ENCODE results near the gene ST6GALNAC3. TPM values are rescaled to one million over a fixed set of nuclear protein-coding genes. Genes with fewer than 3 reads are reported as not detected.

ST6GALNAC3 gene
- total RNA-seq, 1 donor from 2014 or later: 0.26 TPM

- FAIRE-seq (no peak), DNase-seq (ENCODE audit: low read depth) (no peak)
- no peak overlapping the region for H3K4me3 ChIP-seq (ENCODE audit: low read depth, low read length)
Measured at GRCh38 chr1:76292418-76293184, 218.1 kb downstream of the ST6GALNAC3 start.

GRCh38 chr1:76293831-76294230 lies 219.3 kb downstream of the ST6GALNAC3 start:
- FAIRE-seq: no peak

More at GRCh38 chr1:76292418-76293184, 218.1 kb downstream of the ST6GALNAC3 start:
- TF ChIP-seq, protein P1, sequence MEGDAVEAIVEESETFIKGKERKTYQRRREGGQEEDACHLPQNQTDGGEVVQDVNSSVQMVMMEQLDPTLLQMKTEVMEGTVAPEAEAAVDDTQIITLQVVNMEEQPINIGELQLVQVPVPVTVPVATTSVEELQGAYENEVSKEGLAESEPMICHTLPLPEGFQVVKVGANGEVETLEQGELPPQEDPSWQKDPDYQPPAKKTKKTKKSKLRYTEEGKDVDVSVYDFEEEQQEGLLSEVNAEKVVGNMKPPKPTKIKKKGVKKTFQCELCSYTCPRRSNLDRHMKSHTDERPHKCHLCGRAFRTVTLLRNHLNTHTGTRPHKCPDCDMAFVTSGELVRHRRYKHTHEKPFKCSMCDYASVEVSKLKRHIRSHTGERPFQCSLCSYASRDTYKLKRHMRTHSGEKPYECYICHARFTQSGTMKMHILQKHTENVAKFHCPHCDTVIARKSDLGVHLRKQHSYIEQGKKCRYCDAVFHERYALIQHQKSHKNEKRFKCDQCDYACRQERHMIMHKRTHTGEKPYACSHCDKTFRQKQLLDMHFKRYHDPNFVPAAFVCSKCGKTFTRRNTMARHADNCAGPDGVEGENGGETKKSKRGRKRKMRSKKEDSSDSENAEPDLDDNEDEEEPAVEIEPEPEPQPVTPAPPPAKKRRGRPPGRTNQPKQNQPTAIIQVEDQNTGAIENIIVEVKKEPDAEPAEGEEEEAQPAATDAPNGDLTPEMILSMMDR (IDR thresholded peaks at IDR 0.05; ENCODE audit: insufficient read depth, low read length, severe bottlenecking): no peak
- Histone ChIP-seq H3K36me3 (ENCODE audit: control insufficient read depth, insufficient read depth, low read length) (no peaks in the 10 kb centered on the region), H3K27me3 (ENCODE audit: control insufficient read depth, insufficient read depth, low read length) (no peaks in the 10 kb centered on the region)

GRCh38 chr1:76294482-76295194 lies 220.1 kb downstream of the ST6GALNAC3 start:
- FAIRE-seq (no peak), DNase-seq (ENCODE audit: low read depth) (no peak)
- Histone ChIP-seq H3K36me3 (ENCODE audit: control insufficient read depth, insufficient read depth, low read length) (no peaks in the 10 kb centered on the region), H3K4me3 (ENCODE audit: low read depth, low read length) (no peak overlapping the region), H3K27me3 (ENCODE audit: control insufficient read depth, insufficient read depth, low read length) (no peaks in the 10 kb centered on the region)
- TF ChIP-seq, protein P1 (IDR thresholded peaks at IDR 0.05; ENCODE audit: insufficient read depth, low read length, severe bottlenecking): no peak

More at GRCh38 chr1:76293831-76294230, 219.3 kb downstream of the ST6GALNAC3 start:
- TF ChIP-seq, protein P1 (IDR thresholded peaks at IDR 0.05; ENCODE audit: insufficient read depth, low read length, severe bottlenecking): no peak
- Histone ChIP-seq H3K36me3 (ENCODE audit: control insufficient read depth, insufficient read depth, low read length) (no peaks in the 10 kb centered on the region), H3K27me3 (ENCODE audit: control insufficient read depth, insufficient read depth, low read length) (no peaks in the 10 kb centered on the region), H3K4me3 (ENCODE audit: low read depth, low read length) (no peak overlapping the region)
- no peak for DNase-seq (ENCODE audit: low read depth)

DNA sequence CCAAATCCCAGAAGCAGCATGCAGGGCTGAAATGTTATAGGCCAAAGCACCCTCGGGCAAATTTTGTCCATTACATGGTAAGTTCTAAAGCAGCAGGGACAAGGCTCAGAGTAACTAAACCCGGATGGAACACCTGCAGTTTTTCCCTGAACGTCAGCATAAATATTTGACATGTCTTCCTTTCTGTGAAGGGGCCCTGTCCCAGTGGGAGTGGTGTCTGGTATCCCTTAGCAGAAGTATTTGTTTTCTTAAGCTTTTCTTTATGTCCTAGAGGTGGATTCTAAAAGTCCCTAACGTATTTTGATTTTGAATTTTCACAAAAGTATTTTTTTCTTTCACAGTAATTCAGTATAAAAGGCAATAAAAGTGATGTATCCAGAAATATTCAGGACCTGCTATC lies 223.9 kb downstream of the ST6GALNAC3 start:
- TF ChIP-seq, protein P1 (IDR thresholded peaks at IDR 0.05; ENCODE audit: insufficient read depth, low read length, severe bottlenecking): no peak
- Histone ChIP-seq H3K36me3 (ENCODE audit: control insufficient read depth, insufficient read depth, low read length) (no peaks in the 10 kb centered on the region), H3K4me3 (ENCODE audit: low read depth, low read length) (no peak overlapping the region), H3K27me3 (ENCODE audit: control insufficient read depth, insufficient read depth, low read length) (no peaks in the 10 kb centered on the region)
- FAIRE-seq (no peak), DNase-seq (ENCODE audit: low read depth) (no peak)

DNA sequence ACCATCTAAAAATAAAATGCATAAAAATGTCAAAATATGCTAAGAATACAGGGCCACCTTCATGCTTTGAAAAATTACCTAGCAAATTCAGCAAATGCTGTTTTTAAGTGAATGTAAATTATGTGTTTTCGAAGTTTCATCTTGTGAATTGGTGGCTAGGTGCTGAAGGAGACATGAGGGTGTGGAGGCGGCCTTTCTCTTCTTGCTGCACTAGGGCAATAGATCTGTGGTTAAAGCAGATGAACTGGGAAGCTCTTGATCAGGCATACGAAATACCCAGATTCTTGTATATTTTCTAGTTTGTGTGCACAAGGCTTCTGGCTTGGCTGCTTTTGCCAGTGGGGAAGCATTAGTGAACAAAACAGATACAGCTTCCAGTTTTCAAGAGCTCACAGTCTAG lies 224.5 kb downstream of the ST6GALNAC3 start:
- H3K36me3 ChIP-seq (ENCODE audit: control insufficient read depth, insufficient read depth, low read length): no peaks in the 10 kb centered on the region
- no peak for FAIRE-seq
- DNase-seq (ENCODE audit: low read depth): no peak
- no peaks in the 10 kb centered on the region for H3K27me3 ChIP-seq (ENCODE audit: control insufficient read depth, insufficient read depth, low read length)
- no peak overlapping the region for H3K4me3 ChIP-seq (ENCODE audit: low read depth, low read length)
- TF ChIP-seq, protein P1 (IDR thresholded peaks at IDR 0.05; ENCODE audit: insufficient read depth, low read length, severe bottlenecking): no peak

Measured in bronchial epithelial cell (primary cell).